H1 (cell line): ENCODE data around the gene PPFIA2. TPM values are rescaled to one million over a fixed set of nuclear protein-coding genes. Genes with fewer than 3 reads are reported as not detected.

Source experiments
- ATF2 ChIP-seq: IDR thresholded peaks from 2 replicates; pipeline ENCODE4 v1.6.1; 2012; ENCODE audit warnings: low read length, inconsistent platforms
- HDAC6 ChIP-seq: IDR thresholded peaks from one replicate; pipeline ENCODE4 v1.7.1; 2012; ENCODE audit warnings: low read depth, mild to moderate bottlenecking, inconsistent platforms, low read length, moderate library complexity
- RNF2 ChIP-seq: fragments of 200-900, 300-1000 bp; sonication (generic); IDR thresholded peaks from 2 replicates; pipeline ENCODE4 v1.7.1; 2016; ENCODE audit warnings: borderline replicate concordance, low read depth, mild to moderate bottlenecking, antibody characterized with exemption, low read length; ENCODE audit not compliant: poor library complexity, severe bottlenecking; ENCODE audit errors: missing control alignments
- TAF7 ChIP-seq: optimal IDR thresholded peaks from 2 replicates; pipeline ENCODE3; 2011; ENCODE audit warnings: low read depth, mild to moderate bottlenecking, inconsistent platforms, low read length, moderate library complexity, borderline replicate concordance
- polyA plus RNA-seq, 7 experiments: library from polyadenylated mRNA; depleted of rRNA in 3 of 7; stranded (reverse) in 5 of 7; unstranded in 2 of 7; fragments of >200 nt in 5 of 7; fragments of 200-250 nt in 2 of 7; gene quantifications; 1 replicate in 5 of 7; 2 replicates in 1 of 7; 4 replicates in 1 of 7; pipeline versions ENCODE4 v1.2.1 to v1.2.3, GENCODE V29; 2011 to 2013; ENCODE audit warnings: missing spikeins in 2 of 7, mixed read lengths in 2 of 7
- total RNA-seq: library from RNA; stranded (reverse); fragmentation: NEBNext Ultra II Directional; extraction: Animal tissue kit (Norgen Biotek cat#: 25700); gene quantifications from 2 replicates; pipeline ENCODE4 v1.2.1, GENCODE V29; 2021
- TF ChIP-seq, protein P1 (sequence below): fragments of 300-600 bp; sonication (generic); IDR thresholded peaks from 2 replicates; pipeline ENCODE4 v1.7.1; 2012; ENCODE audit warnings: low read length, moderate library complexity, mild to moderate bottlenecking, inconsistent platforms; ENCODE audit not compliant: insufficient replicate concordance

Gene PPFIA2
- total and polyA plus RNA-seq, 2 of the 8 experiments (the other 6 are each of a cell fraction or from before 2014, with no cell fraction given), result 1.2 to 1.8 TPM

GRCh38 chr12:81564237-81564636 is 194.9 kb downstream of the PPFIA2 start (continued):
- TF ChIP-seq, protein P1, sequence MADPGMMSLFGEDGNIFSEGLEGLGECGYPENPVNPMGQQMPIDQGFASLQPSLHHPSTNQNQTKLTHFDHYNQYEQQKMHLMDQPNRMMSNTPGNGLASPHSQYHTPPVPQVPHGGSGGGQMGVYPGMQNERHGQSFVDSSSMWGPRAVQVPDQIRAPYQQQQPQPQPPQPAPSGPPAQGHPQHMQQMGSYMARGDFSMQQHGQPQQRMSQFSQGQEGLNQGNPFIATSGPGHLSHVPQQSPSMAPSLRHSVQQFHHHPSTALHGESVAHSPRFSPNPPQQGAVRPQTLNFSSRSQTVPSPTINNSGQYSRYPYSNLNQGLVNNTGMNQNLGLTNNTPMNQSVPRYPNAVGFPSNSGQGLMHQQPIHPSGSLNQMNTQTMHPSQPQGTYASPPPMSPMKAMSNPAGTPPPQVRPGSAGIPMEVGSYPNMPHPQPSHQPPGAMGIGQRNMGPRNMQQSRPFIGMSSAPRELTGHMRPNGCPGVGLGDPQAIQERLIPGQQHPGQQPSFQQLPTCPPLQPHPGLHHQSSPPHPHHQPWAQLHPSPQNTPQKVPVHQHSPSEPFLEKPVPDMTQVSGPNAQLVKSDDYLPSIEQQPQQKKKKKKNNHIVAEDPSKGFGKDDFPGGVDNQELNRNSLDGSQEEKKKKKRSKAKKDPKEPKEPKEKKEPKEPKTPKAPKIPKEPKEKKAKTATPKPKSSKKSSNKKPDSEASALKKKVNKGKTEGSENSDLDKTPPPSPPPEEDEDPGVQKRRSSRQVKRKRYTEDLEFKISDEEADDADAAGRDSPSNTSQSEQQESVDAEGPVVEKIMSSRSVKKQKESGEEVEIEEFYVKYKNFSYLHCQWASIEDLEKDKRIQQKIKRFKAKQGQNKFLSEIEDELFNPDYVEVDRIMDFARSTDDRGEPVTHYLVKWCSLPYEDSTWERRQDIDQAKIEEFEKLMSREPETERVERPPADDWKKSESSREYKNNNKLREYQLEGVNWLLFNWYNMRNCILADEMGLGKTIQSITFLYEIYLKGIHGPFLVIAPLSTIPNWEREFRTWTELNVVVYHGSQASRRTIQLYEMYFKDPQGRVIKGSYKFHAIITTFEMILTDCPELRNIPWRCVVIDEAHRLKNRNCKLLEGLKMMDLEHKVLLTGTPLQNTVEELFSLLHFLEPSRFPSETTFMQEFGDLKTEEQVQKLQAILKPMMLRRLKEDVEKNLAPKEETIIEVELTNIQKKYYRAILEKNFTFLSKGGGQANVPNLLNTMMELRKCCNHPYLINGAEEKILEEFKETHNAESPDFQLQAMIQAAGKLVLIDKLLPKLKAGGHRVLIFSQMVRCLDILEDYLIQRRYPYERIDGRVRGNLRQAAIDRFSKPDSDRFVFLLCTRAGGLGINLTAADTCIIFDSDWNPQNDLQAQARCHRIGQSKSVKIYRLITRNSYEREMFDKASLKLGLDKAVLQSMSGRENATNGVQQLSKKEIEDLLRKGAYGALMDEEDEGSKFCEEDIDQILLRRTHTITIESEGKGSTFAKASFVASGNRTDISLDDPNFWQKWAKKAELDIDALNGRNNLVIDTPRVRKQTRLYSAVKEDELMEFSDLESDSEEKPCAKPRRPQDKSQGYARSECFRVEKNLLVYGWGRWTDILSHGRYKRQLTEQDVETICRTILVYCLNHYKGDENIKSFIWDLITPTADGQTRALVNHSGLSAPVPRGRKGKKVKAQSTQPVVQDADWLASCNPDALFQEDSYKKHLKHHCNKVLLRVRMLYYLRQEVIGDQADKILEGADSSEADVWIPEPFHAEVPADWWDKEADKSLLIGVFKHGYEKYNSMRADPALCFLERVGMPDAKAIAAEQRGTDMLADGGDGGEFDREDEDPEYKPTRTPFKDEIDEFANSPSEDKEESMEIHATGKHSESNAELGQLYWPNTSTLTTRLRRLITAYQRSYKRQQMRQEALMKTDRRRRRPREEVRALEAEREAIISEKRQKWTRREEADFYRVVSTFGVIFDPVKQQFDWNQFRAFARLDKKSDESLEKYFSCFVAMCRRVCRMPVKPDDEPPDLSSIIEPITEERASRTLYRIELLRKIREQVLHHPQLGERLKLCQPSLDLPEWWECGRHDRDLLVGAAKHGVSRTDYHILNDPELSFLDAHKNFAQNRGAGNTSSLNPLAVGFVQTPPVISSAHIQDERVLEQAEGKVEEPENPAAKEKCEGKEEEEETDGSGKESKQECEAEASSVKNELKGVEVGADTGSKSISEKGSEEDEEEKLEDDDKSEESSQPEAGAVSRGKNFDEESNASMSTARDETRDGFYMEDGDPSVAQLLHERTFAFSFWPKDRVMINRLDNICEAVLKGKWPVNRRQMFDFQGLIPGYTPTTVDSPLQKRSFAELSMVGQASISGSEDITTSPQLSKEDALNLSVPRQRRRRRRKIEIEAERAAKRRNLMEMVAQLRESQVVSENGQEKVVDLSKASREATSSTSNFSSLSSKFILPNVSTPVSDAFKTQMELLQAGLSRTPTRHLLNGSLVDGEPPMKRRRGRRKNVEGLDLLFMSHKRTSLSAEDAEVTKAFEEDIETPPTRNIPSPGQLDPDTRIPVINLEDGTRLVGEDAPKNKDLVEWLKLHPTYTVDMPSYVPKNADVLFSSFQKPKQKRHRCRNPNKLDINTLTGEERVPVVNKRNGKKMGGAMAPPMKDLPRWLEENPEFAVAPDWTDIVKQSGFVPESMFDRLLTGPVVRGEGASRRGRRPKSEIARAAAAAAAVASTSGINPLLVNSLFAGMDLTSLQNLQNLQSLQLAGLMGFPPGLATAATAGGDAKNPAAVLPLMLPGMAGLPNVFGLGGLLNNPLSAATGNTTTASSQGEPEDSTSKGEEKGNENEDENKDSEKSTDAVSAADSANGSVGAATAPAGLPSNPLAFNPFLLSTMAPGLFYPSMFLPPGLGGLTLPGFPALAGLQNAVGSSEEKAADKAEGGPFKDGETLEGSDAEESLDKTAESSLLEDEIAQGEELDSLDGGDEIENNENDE, result no peak
- TF ChIP-seq ATF2 (no peak), RNF2 (no peak), TAF7 (no peak), HDAC6 (no peak)
